ENCODE results near the gene SAMD8. TPM values are rescaled to one million over a fixed set of nuclear protein-coding genes. Genes with fewer than 3 reads are reported as not detected.

SAMD8 gene
- total and polyA plus RNA-seq, 2 donors (not counting 3 experiments of a cell fraction or from before 2014, with no cell fraction given) = 19.6 to 22.8 TPM

DNA sequence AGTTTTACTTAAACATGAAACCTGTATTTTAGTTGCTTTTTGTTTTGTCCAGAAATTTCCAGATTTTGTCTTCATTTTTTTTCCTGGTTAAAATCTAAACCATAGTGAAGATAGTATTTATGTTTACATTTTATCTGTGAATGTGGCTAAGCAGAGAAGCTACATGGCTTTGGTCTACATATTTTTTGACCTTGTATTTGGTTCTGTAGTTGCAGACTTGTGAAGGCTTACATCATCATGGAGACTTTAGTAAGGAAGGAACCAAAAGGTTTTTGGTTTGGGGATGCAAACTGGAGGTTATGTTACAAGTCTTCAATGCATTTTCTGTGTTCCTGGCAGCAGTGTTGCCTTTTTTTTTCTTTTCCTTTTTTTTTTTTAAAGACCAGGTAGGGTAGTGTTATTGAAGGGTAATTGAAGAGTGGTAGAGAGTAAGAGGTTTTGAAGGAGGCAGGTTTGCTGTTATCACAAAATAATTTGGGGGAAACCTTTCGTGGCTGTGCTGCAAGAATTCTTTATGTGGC is 68.3 kb downstream of the SAMD8 start:
- ChIA-PET POLR2A (interaction anchor here (0.6 to 0.8 kb wide), 2 partner anchors 28 to 31 kb away, joined by 3 to 4 read pairs; partner anchors contain the start of gene VDAC2), CTCF (interaction anchor here (1.3 to 3.3 kb wide), 3 partner anchors 8 to 51 kb away, joined by 4 to 23 read pairs (median 5); no protein-coding TSS in a partner anchor)
- no peaks in the 10 kb centered on the region for H3K9me3 ChIP-seq (replicated peaks; ENCODE audit: control insufficient read depth, insufficient read depth, low read length)
- no peak overlapping the region for H3K4me3 ChIP-seq (replicated peaks in 1 of 3; ENCODE audit: insufficient read depth in 1 of 3, low read depth in 1 of 3, low read length in 3 of 3)
- H3K4me1 ChIP-seq (ENCODE audit: control insufficient read depth, extremely low read depth, insufficient read depth, low read length) = peaks cover 15% of the 10 kb centered on the region
- H3K4me2 ChIP-seq (ENCODE audit: insufficient read depth, low read length) = no peak overlapping the region
- H3K27me3 ChIP-seq (ENCODE audit: control insufficient read depth in 2 of 2, insufficient read depth in 2 of 2, low read length in 2 of 2) = no peaks in the 10 kb centered on the region
- H3K9ac ChIP-seq (replicated peaks; ENCODE audit: extremely low read depth, insufficient read depth, low read length) = no peak overlapping the region
- no peak overlapping the region for H3K27ac ChIP-seq (ENCODE audit: insufficient read depth, low read depth, low read length)
- no peak overlapping the region for H2AFZ ChIP-seq (ENCODE audit: low read depth, low read length)
- BruUV-seq (replicated peaks) = no TSS peak
- dilution Hi-C loops (cut with MboI; ENCODE audit: extremely low pct_ligation_motif_present, low sequenced_read_pairs) (no loop called here), intact Hi-C loops (cut with micrococcal nuclease) (no loop called here)
- DNase-seq (ENCODE audit: low read depth, low spot score) (peak; percentile 37), FAIRE-seq (no peak)
- TF ChIP-seq MYC (IDR thresholded peaks at IDR 0.05; ENCODE audit: low read depth, low read length) (no peak), POLR2AphosphoS5 (IDR thresholded peaks at IDR 0.05; ENCODE audit: insufficient read depth, low read depth, low read length) (no peak), EZH2 (IDR thresholded peaks at IDR 0.05; ENCODE audit: borderline replicate concordance, low read depth, low read length, severe bottlenecking) (no peak), JUN (IDR thresholded peaks at IDR 0.05; ENCODE audit: borderline replicate concordance, insufficient read depth, insufficient read length, low read depth) (no peak), FOS (IDR thresholded peaks at IDR 0.05; ENCODE audit: borderline replicate concordance, insufficient read depth, low read length) (no peak), POLR2A (IDR thresholded peaks at IDR 0.05; ENCODE audit: low read depth, low read length) (no peak), GATA2 (IDR thresholded peaks at IDR 0.05; ENCODE audit: insufficient read depth, insufficient read length, low read depth, low read length) (no peak)
- TF ChIP-seq, protein P1, sequence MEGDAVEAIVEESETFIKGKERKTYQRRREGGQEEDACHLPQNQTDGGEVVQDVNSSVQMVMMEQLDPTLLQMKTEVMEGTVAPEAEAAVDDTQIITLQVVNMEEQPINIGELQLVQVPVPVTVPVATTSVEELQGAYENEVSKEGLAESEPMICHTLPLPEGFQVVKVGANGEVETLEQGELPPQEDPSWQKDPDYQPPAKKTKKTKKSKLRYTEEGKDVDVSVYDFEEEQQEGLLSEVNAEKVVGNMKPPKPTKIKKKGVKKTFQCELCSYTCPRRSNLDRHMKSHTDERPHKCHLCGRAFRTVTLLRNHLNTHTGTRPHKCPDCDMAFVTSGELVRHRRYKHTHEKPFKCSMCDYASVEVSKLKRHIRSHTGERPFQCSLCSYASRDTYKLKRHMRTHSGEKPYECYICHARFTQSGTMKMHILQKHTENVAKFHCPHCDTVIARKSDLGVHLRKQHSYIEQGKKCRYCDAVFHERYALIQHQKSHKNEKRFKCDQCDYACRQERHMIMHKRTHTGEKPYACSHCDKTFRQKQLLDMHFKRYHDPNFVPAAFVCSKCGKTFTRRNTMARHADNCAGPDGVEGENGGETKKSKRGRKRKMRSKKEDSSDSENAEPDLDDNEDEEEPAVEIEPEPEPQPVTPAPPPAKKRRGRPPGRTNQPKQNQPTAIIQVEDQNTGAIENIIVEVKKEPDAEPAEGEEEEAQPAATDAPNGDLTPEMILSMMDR (IDR thresholded peaks at IDR 0.05; ENCODE audit: extremely low read depth in 1 of 2, insufficient read depth in 1 of 2, low read depth in 1 of 2, low read length in 2 of 2) = no peak
- TF ChIP-seq, protein P2, sequence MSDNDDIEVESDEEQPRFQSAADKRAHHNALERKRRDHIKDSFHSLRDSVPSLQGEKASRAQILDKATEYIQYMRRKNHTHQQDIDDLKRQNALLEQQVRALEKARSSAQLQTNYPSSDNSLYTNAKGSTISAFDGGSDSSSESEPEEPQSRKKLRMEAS (IDR thresholded peaks at IDR 0.05; ENCODE audit: insufficient read depth, insufficient read length) = no peak
- peaks cover 0 to 2% of the 10 kb centered on the region in 2 experiments for H3K36me3 ChIP-seq (ENCODE audit: control insufficient read depth in 2 of 2, extremely low read depth in 1 of 2, insufficient read depth in 2 of 2, low read length in 2 of 2)
- no peaks in the 10 kb centered on the region for H4K20me1 ChIP-seq (replicated peaks; ENCODE audit: control insufficient read depth, extremely low read depth, insufficient read depth, low read length)
- H3K79me2 ChIP-seq (ENCODE audit: control insufficient read depth, insufficient read depth, low read length) = no peaks in the 10 kb centered on the region
- no peaks in the 10 kb centered on the region for H3K9me1 ChIP-seq (replicated peaks; ENCODE audit: control insufficient read depth, extremely low read depth, insufficient read depth, low read length)
